ENCODE data around the gene C1QTNF12. TPM values are rescaled to one million over a fixed set of nuclear protein-coding genes. Genes with fewer than 3 reads are reported as not detected.

Gene C1QTNF12
- polyA plus RNA-seq, 3 donors: 1.1 TPM; not detected in 2

DNA sequence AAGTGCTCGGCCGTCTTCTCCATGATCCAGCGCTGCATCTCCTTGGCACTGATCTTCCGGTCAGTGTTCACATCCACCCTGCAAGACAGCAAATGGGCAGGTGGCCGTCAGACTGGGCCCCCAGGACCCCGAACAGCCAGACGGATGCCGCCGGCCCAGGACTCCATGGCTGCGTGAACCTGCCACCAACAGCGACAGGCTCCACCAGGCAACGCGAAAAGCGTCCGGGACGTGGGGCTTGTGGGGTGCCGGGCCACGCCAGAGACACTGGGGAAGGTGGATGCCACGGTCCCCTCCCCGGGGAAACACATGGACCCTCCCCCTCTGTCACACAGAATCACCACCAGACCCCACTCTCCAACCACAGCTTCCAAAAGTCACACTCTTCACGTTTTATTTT lies 22.6 kb downstream of the C1QTNF12 start:
- Histone ChIP-seq H3K79me2 (ENCODE audit: insufficient read depth, low read length) (peaks cover 47% of the 10 kb centered on the region), H3K4me3 (replicated peaks in 1 of 3; ENCODE audit: low read depth in 2 of 3, low read length in 3 of 3) (no peak overlapping the region), H3K9ac (ENCODE audit: insufficient read depth, low read length, poor library complexity, severe bottlenecking) (no peak overlapping the region), H3K9me3 (replicated peaks in 1 of 2; ENCODE audit: control insufficient read depth in 1 of 2, insufficient read depth in 1 of 2, low read length in 2 of 2) (no peaks in the 10 kb centered on the region), H3K27me3 (ENCODE audit: control insufficient read depth in 2 of 2, insufficient read depth in 2 of 2, low read length in 2 of 2) (no peaks in the 10 kb centered on the region), H4K20me1 (ENCODE audit: insufficient read depth, low read length) (peaks cover 90% of the 10 kb centered on the region), H3K36me3 (replicated peaks in 1 of 2; ENCODE audit: control insufficient read depth in 1 of 2, insufficient read depth in 2 of 2, low read length in 2 of 2) (peaks cover 88 to 99% of the 10 kb centered on the region in 2 donors), H3K4me2 (replicated peaks; ENCODE audit: extremely low read depth, low read length, poor library complexity, severe bottlenecking) (no peak overlapping the region), H2AFZ (ENCODE audit: insufficient read depth, low read depth, low read length, poor library complexity, severe bottlenecking) (no peak overlapping the region), H3K4me1 (ENCODE audit: control insufficient read depth in 1 of 2, insufficient read depth in 2 of 2, low read length in 2 of 2) (no peaks in the 10 kb centered on the region), H3K27ac (ENCODE audit: low read depth in 1 of 2, low read length in 2 of 2) (no peak overlapping the region)
- DNase-seq: no peak
- Mint-ChIP-seq H3K27ac (no peak overlapping the region), H3K27me3 (ENCODE audit: low read depth in 3 of 3) (no peaks in the 10 kb centered on the region), H3K4me3 (no peak overlapping the region), H3K4me1 (no peaks in the 10 kb centered on the region), H3K9me3 (peaks cover 0 to 2% (median 0%) of the 10 kb centered on the region in 7 donors), H3K36me3 (peaks cover 59 to 85% of the 10 kb centered on the region in 2 donors)
- intact Hi-C loops (cut with micrococcal nuclease): no loop called here
- TF ChIP-seq, protein P1, sequence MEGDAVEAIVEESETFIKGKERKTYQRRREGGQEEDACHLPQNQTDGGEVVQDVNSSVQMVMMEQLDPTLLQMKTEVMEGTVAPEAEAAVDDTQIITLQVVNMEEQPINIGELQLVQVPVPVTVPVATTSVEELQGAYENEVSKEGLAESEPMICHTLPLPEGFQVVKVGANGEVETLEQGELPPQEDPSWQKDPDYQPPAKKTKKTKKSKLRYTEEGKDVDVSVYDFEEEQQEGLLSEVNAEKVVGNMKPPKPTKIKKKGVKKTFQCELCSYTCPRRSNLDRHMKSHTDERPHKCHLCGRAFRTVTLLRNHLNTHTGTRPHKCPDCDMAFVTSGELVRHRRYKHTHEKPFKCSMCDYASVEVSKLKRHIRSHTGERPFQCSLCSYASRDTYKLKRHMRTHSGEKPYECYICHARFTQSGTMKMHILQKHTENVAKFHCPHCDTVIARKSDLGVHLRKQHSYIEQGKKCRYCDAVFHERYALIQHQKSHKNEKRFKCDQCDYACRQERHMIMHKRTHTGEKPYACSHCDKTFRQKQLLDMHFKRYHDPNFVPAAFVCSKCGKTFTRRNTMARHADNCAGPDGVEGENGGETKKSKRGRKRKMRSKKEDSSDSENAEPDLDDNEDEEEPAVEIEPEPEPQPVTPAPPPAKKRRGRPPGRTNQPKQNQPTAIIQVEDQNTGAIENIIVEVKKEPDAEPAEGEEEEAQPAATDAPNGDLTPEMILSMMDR (IDR thresholded peaks at IDR 0.05): no peak
- 96% methylated on average over 20 of the region's 21 CpGs for WGBS (ENCODE audit: insufficient coverage)

DNA sequence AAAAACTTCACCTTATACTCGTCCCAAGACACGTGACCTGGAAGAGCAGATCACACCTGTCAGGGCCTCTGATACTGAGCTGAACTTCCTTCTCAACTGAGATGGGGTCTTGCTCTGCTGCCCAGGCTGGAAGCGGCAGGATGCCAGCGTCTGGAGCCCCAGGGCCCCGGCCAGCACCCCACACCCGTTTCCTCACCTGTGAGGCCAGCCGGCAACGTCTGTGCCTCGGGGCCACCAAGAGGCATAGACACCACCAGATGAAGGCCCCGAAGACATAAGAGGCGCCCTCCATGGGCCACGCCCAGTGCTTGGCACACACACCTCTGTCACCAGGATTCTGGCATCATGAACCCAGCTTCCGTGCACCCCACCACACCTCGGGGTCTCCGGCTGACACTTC lies 23.2 kb downstream of the C1QTNF12 start:
- no peaks in the 10 kb centered on the region for H3K4me1 ChIP-seq (ENCODE audit: control insufficient read depth in 1 of 2, insufficient read depth in 2 of 2, low read length in 2 of 2)
- no peak overlapping the region for H3K27ac ChIP-seq (ENCODE audit: low read depth in 1 of 2, low read length in 2 of 2)
- H3K36me3 ChIP-seq (replicated peaks in 1 of 2; ENCODE audit: control insufficient read depth in 1 of 2, insufficient read depth in 2 of 2, low read length in 2 of 2): peaks cover 88 to 99% of the 10 kb centered on the region in 2 donors
- intact Hi-C loops (cut with micrococcal nuclease): no loop called here
- Mint-ChIP-seq H3K9me3 (peaks cover 0 to 2% (median 0%) of the 10 kb centered on the region in 7 donors), H3K36me3 (peaks cover 63 to 85% of the 10 kb centered on the region in 2 donors), H3K27ac (peak overlapping the region in 1 of 7 donors; percentile 32), H3K27me3 (ENCODE audit: low read depth in 3 of 3) (no peaks in the 10 kb centered on the region), H3K4me1 (no peaks in the 10 kb centered on the region), H3K4me3 (no peak overlapping the region)
- no peaks in the 10 kb centered on the region for H3K27me3 ChIP-seq (ENCODE audit: control insufficient read depth in 2 of 2, insufficient read depth in 2 of 2, low read length in 2 of 2)
- no peak overlapping the region for H3K4me3 ChIP-seq (replicated peaks in 1 of 3; ENCODE audit: low read depth in 2 of 3, low read length in 3 of 3)
- no peak overlapping the region for H2AFZ ChIP-seq (ENCODE audit: insufficient read depth, low read depth, low read length, poor library complexity, severe bottlenecking)
- TF ChIP-seq, protein P1 (IDR thresholded peaks at IDR 0.05): no peak
- H3K4me2 ChIP-seq (replicated peaks; ENCODE audit: extremely low read depth, low read length, poor library complexity, severe bottlenecking): no peak overlapping the region
- no peak for DNase-seq
- peaks cover 86% of the 10 kb centered on the region for H4K20me1 ChIP-seq (ENCODE audit: insufficient read depth, low read length)
- no peak overlapping the region for H3K9ac ChIP-seq (ENCODE audit: insufficient read depth, low read length, poor library complexity, severe bottlenecking)
- peaks cover 41% of the 10 kb centered on the region for H3K79me2 ChIP-seq (ENCODE audit: insufficient read depth, low read length)
- no peaks in the 10 kb centered on the region for H3K9me3 ChIP-seq (replicated peaks in 1 of 2; ENCODE audit: control insufficient read depth in 1 of 2, insufficient read depth in 1 of 2, low read length in 2 of 2)
- over 99% methylated on average over 13 of the region's 15 CpGs for WGBS (ENCODE audit: insufficient coverage)
